Pancreas (tissue), 10 donors: ENCODE results near the gene USP11. TPM values are rescaled to one million over a fixed set of nuclear protein-coding genes. Genes with fewer than 3 reads are reported as not detected.

Experiments
- ATAC-seq, 4 donors: fragments of 200-7000 bp; cut with Tn5 transposase; one replicate each; pipeline versions ENCODE4 v1.8.0 to v1.9.1; 2020; ENCODE audit warnings: mild to moderate bottlenecking in 4 of 4, moderate library complexity in 4 of 4
- DNase-seq, 6 donors: peaks; one replicate each; pipeline ENCODE4 v3.0.0-alpha.2; 2020
- FAIRE-seq: peaks from 2 replicates; lab custom pipeline; 2012; peaks lifted over from hg19 to GRCh38; lab: Jason Lieb, UNC
- H3K27ac ChIP-seq, 4 donors: fragments of 200-600 bp; sonication (generic); 1 replicate in 3 of 4; 2 replicates in 1 of 4; pipeline versions ENCODE4 v1.5.0 to v1.8.0; 2020
- H3K27me3 ChIP-seq, 4 donors: fragments of 200-600 bp; one replicate each; pipeline ENCODE4 v1.8.0; 2021
- H3K36me3 ChIP-seq, 3 donors: fragments of 200-600 bp; sonication (generic) in 1 of 3; one replicate each; pipeline versions ENCODE4 v1.5.0 to v1.8.0; 2020 to 2021
- H3K4me1 ChIP-seq, 3 donors: fragments of 200-600 bp; one replicate each; pipeline ENCODE4 v1.8.0; 2021
- H3K4me3 ChIP-seq, 4 donors: fragments of 200-600 bp; sonication (generic) in 2 of 4; one replicate each; pipeline versions ENCODE4 v1.5.0 to v1.8.0; 2020 to 2021
- H3K9me3 ChIP-seq, 4 donors: fragments of 200-600 bp; one replicate each; pipeline ENCODE4 v1.8.0; 2021
- WGBS, 2 donors: extraction: QIAGEN DNeasy Blood & Tissue Kit; methylation state at CpG; one replicate each; pipeline ENCODE4 v1.1.7; 2013; 5-methylcytosine and 5-hydroxymethylcytosine counted together
- intact Hi-C, 3 donors: fragments of 100-400 bp; cut with DNase I; formaldehyde crosslinking; loops; one replicate each; pipeline versions ENCODE4 v1.11.1 to v1.14.2; 2022
- polyA plus RNA-seq, 2 donors: library from polyadenylated mRNA; stranded (reverse); fragments of 200-250 nt; gene quantifications; one replicate each; pipeline ENCODE4 v1.2.3, GENCODE V29; 2013
- total RNA-seq, 6 donors: library from RNA; stranded (reverse); fragmentation: NEBNext Ultra II Directional in 4 of 6; extraction: Animal tissue kit (Norgen Biotek cat#: 25700) in 4 of 6; gene quantifications; one replicate each; pipeline versions ENCODE4 v1.2.1 to v1.2.4, GENCODE V29; 2021 to 2023
- TF ChIP-seq, protein P1 (sequence below), 4 donors: fragments of 200-600 bp; sonication (generic) in 3 of 4; IDR thresholded peaks; one replicate each; pipeline versions ENCODE4 v1.5.0 to v1.8.0; 2021; ENCODE audit warnings: antibody characterized with exemption in 4 of 4
- donor health status: healthy with polysubstance abuse.
- donor health status: DM: no; HTN: no; CAD: no; lungs with moderate emphysema.
- donor health status: DM: no; HTN: no; CAD: no.
- donor health status: control.
- donor health status: control.
- donor health status: Bipolar disorder and iron deficiency.
- donor health status: DM: yes; HTN: yes; CAD: no.
- donor health status: DM: no; HTN: no; CAD: no.
- donor health status: DM: no; HTN: no; CAD: no.
- donor health status: DM: yes; HTN: yes; CAD: no.

USP11 gene
- total and polyA plus RNA-seq, 8 donors: 17.6 to 58.4 (median 25.3) TPM

DNA sequence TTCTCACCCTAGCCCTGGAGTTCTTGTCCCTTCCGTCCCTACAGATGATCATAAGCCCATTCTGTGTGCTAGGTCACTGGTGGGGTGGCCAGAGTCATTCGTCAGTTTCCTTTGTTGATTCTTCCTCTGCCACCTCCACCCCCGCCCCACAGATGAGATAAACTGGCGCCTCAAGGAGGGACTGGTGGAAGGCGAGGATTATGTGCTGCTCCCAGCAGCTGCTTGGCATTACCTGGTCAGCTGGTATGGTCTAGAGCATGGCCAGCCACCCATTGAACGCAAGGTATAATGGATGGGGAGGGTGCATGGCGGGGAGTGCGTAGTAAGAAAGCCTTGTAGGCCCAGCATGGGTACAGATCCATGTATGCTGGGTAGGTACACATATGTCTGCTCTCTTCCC, 6.4 kb downstream of the USP11 start:
- Histone ChIP-seq H3K27me3 (peaks cover 0 to 6% (median 0%) of the 10 kb centered on the region in 4 donors), H3K4me1 (no peaks in the 10 kb centered on the region), H3K4me3 (no peak overlapping the region), H3K9me3 (no peaks in the 10 kb centered on the region), H3K36me3 (no peaks in the 10 kb centered on the region), H3K27ac (no peak overlapping the region)
- ATAC-seq (no peak), DNase-seq (no peak), FAIRE-seq (no peak)
- intact Hi-C loops: no loop called here
- TF ChIP-seq, protein P1, sequence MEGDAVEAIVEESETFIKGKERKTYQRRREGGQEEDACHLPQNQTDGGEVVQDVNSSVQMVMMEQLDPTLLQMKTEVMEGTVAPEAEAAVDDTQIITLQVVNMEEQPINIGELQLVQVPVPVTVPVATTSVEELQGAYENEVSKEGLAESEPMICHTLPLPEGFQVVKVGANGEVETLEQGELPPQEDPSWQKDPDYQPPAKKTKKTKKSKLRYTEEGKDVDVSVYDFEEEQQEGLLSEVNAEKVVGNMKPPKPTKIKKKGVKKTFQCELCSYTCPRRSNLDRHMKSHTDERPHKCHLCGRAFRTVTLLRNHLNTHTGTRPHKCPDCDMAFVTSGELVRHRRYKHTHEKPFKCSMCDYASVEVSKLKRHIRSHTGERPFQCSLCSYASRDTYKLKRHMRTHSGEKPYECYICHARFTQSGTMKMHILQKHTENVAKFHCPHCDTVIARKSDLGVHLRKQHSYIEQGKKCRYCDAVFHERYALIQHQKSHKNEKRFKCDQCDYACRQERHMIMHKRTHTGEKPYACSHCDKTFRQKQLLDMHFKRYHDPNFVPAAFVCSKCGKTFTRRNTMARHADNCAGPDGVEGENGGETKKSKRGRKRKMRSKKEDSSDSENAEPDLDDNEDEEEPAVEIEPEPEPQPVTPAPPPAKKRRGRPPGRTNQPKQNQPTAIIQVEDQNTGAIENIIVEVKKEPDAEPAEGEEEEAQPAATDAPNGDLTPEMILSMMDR (IDR thresholded peaks at IDR 0.05): no peak
- 85% methylated on average over 8 of the region's 8 CpGs for WGBS, 2 donors

DNA sequence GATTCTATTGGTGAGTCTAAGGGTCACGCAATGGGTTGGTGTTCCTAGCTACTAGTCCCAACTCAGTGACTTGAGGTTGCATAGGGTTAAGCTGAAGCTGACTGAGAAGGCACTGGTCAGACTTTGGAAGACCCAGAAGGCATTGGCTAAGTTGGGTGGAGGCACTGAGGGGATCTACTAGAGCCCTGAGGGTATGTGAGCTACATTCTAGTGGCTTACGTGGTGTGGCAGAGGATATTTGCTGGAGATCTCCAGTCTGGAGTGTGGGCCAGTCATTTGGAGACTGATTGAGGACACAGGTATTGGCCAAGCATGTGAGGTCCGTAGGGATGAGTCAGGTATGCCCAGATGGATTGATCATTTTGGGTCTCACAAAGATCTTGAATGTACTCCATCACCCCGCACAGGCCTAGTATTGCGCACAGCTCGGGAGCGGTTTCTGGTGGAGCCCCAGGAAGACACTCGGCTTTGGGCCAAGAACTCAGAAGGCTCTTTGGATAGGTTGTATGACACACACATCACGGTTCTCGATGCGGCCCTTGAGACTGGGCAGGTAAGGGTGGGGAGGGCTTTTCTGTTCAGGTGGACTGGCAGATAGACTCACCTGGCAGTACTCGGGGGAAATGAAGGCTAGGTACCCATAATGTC, 7.2 kb downstream of the USP11 start:
- Histone ChIP-seq H3K27ac (no peak overlapping the region), H3K4me1 (no peaks in the 10 kb centered on the region), H3K4me3 (no peak overlapping the region), H3K9me3 (no peaks in the 10 kb centered on the region), H3K36me3 (no peaks in the 10 kb centered on the region), H3K27me3 (no peaks in the 10 kb centered on the region)
- 93 to 96% methylated on average over 12 of the region's 12 CpGs for WGBS, 2 donors
- DNase-seq (no peak), FAIRE-seq (no peak), ATAC-seq (no peak)
- intact Hi-C loops: no loop called here
- TF ChIP-seq, protein P1 (IDR thresholded peaks at IDR 0.05): no peak

DNA sequence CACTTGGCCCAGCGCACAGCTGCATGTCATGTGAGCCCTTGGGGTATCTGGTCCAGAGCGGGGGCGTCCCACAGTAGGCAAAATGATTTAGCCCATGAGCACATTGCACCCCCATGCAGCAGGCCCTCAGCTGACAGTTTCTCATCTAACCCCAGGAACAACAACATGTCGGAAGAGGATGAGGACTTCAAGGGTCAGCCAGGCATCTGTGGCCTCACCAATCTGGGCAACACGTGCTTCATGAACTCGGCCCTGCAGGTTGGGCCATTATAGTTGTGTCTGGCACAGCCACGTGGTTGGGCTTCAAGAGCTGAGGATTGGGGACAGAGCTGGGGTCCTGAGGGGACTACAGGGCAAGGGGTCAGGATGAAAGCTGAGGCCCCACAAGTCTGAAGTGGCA, 7.8 kb downstream of the USP11 start:
- TF ChIP-seq, protein P1 (IDR thresholded peaks at IDR 0.05): no peak
- FAIRE-seq (no peak), DNase-seq (no peak), ATAC-seq (no peak)
- WGBS, 2 donors: 82 to 88% methylated on average over 7 of the region's 7 CpGs
- Histone ChIP-seq H3K27ac (no peak overlapping the region), H3K9me3 (no peaks in the 10 kb centered on the region), H3K36me3 (no peaks in the 10 kb centered on the region), H3K4me1 (no peaks in the 10 kb centered on the region), H3K27me3 (no peaks in the 10 kb centered on the region), H3K4me3 (no peak overlapping the region)
- intact Hi-C loops: no loop called here

DNA sequence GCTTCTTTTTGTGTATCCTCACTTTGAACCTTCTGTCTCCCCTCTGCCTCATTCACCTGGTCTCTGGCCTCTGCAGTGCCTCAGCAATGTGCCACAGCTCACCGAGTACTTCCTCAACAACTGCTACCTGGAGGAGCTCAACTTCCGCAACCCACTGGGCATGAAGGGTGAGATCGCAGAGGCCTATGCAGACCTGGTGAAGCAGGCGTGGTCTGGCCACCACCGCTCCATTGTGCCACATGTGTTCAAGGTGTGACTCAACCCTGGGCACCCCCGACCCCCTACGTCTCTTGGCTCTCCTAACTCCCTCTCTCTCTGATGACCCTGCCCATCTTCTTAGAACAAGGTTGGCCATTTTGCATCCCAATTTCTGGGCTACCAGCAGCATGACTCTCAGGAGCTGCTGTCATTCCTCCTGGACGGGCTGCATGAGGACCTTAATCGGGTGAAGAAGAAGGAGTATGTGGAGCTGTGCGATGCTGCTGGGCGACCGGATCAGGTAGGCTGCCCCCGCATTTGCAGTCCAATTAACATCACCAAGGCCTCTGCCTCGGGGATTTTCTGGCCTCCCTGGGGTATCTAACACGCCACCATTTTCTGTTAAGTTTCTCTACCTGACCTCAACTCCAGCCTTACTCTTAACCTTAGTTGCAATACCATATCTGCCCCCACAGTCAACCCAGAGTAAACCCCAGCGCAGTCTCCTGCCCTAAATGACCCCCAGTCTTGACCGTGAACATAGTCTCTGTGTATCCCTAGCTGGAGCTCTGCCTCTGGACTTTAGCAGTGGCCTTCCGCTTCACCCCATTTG, 8.6 kb downstream of the USP11 start:
- Histone ChIP-seq H3K4me3 (no peak overlapping the region), H3K9me3 (no peaks in the 10 kb centered on the region), H3K27me3 (no peaks in the 10 kb centered on the region), H3K4me1 (no peaks in the 10 kb centered on the region), H3K27ac (no peak overlapping the region), H3K36me3 (no peaks in the 10 kb centered on the region)
- no peak for ATAC-seq
- TF ChIP-seq, protein P1 (IDR thresholded peaks at IDR 0.05): no peak
- WGBS, 2 donors: 92 to 95% methylated on average over 18 of the region's 18 CpGs
- no peak for DNase-seq
- intact Hi-C loops: no loop called here
- no peak for FAIRE-seq

DNA sequence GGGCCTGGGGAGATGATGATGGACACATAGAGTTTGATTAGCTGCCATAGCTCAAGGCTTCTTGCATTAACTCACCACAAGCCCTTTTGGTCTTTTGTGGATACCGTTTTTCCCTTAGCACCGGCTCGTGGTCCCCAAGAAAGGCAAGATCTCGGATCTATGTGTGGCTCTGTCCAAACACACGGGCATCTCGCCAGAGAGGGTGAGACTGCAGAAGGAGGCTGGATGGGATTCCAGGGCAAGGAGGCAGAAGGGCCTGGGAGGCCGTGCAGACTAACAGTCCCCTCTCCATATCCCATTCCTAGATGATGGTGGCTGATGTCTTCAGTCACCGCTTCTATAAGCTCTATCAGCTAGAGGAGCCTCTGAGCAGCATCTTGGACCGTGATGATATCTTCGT, 9.5 kb downstream of the USP11 start:
- H3K27ac ChIP-seq: no peak overlapping the region
- H3K4me1 ChIP-seq: no peaks in the 10 kb centered on the region
- ATAC-seq: no peak
- H3K27me3 ChIP-seq: no peaks in the 10 kb centered on the region
- H3K9me3 ChIP-seq: no peaks in the 10 kb centered on the region
- WGBS, 2 donors: 91 to 92% methylated on average over 10 of the region's 10 CpGs
- H3K4me3 ChIP-seq: no peak overlapping the region
- DNase-seq: no peak
- TF ChIP-seq, protein P1 (IDR thresholded peaks at IDR 0.05): no peak
- no peak for FAIRE-seq
- no peaks in the 10 kb centered on the region for H3K36me3 ChIP-seq
- intact Hi-C loops: no loop called here
